HG02642 (cell line): ENCODE measurements around the gene TBX1.

Experiments
- ATAC-seq: cut with Tn5 transposase; IDR thresholded peaks from one replicate; pipeline ENCODE4 v1.9.1; 2021; ENCODE audit warnings: mild to moderate bottlenecking; ENCODE audit not compliant: unreplicated experiment, poor library complexity

Gene TBX1

GRCh38 chr22:19760058-19760950, at the start of gene TBX1:
Gene TBX1, plus strand, starts transcription at chr22:19760778. Its CDS starts 66 bp downstream, at chr22:19760844.
- no peak for ATAC-seq

- no peak for ATAC-seq
These were observed 47.3 kb upstream of the TBX1 start for GRCh38 chr22:19713245-19713644.

DNA sequence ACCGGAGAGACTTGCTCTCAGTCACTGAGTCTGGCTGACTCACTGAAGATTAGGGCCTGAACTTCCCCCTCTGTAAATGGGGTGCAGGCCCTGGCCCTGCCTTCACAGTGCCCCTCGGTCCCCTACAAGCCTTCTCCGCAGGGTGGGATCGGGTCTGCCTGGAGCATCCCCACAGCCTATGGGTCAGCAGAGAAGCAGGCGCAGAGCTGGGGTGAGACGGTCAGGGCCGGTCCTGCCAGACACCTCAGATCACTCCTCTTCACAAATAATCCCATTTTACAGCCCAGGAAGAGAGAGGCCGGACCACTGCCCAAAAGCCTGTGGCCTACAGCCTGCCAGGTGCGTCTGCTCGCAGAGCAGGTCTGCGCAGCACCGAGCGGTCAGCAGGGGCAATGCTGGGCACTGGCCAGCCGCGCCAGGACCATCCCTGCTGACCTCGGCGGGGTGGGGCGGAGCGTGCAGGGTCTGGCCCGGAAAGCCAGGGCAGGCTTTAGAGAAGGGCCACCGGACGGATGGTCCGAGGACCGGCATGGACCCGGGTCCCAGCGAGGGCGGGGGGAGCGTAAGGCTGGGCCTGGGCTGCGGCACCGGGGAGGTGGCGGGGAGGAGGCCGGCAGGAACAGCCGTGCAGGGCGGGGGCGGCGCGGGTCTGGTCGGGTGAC, 46.8 kb upstream of the TBX1 start:
- ATAC-seq = no peak

DNA sequence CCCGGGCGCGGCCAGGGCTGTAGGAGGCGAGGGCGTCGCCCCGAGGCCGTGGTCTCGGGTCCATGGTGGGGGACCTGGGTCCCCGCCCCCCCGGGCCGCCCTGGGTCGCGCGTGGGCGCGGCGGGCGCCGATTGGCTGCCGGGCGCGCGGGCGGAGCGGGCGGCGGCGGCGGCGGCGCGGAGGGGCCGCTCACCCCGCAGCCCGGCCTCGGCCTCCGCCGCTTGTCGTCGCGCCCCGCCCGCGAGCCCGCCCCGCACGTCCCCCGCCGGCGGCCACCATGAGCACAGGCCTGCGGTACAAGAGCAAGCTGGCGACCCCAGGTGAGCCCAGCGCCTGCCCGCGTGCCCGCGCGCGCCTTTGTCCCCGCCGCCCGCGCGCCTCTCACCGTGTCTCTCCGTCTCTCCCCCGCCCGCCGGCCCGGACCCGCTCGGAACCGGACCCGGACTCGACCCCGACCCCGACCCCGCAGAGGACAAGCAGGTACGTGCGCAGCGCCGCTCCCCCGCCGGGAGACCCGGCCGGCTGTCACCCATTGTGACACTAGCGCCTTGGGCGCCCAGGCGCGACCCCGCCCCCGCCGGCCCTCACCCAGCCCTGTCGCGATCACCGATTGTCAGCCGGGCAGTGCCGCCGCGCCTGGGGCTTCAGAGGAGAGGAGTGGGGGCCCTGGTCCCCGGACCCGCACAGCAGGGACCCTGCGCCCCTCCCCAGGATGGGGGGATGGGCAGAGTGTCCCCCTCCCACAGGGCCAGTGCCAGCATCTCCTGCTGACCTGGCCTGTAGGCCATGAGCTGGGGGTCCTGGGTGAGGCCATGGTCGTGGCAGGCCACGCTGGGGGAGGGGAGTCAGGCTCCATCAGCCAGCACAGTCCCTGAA, 46.0 kb upstream of the TBX1 start, which contains the start of gene SEPTIN5:
Gene SEPTIN5, plus strand, starts transcription at position 192 of the 876 bp plus-strand sequence. Its CDS starts 86 bp downstream, at position 278.
- ATAC-seq = no peak

DNA sequence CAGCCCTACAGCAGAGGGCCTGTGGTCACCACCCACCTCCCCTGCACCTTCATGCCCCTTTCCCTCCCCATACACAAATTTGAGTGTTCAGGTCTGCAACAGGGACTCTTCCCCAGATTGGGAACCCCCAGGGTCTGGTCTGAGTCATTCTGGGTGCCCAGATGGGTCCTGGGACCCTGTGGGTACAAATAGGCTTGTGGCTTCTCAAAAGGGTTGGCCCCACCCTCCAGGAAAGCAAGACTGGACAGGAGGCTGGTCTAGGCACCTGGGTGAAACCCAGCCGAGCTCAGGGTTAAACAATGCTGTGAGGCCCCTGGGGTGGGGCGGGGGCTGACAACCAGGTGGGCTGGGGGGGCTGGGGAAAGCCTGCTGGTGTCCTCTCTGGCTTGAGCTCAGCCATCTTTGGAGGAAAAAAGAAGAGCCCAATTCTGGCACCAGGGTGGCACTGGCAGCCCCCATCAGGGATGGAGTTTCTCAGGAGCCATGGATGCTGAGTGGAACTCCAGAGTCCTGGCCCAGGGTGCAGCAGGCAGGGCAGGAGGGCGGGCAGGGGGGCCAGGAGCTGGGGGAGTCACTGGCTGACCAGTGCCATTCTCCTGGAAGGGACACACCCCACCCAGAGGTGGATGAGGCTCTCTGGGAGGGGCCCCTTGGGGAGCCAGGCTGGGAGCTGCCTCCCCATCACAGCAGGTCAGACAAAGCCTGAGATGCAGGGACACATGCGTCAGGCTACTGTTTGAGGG, 45.2 kb upstream of the TBX1 start:
- no peak for ATAC-seq

DNA sequence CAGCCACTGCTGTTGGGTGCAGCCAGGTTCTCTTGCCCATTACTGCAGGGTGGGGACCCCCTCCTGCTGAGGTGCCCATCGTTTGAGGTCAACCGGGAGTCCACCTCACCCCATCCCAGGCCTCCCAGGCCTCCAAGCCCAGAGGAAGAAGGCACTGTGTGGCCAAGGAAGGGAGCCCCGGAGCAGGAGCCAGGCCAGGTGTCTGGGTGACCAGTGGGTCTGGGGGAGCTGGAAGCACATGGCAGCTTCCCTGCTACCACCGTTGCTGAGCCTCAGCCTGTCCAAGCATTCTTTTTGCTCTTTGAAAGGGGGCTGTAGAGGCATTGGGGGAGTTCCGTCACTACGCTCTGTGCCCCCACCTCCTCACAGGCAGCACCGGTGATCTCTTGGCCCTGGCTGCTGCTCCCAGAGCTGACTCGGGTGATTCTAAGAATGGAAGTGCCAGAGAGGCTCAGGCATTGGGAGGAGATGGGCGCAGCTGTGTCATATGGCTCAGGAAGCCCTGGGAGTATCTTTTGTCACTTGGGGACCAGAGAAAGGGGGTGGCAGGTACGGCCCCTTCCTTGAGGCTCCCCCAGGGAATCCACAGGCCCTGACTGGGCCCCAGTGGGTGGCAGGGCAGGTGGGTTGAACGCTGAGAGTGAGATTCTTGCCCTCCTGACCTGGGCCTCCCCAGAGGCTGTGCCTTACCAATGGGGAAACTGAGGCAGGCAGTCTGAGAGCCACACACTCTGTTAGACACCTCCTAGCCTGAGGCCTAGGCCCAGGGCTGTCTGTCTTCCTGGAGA, 44.3 kb upstream of the TBX1 start:
- no peak for ATAC-seq

DNA sequence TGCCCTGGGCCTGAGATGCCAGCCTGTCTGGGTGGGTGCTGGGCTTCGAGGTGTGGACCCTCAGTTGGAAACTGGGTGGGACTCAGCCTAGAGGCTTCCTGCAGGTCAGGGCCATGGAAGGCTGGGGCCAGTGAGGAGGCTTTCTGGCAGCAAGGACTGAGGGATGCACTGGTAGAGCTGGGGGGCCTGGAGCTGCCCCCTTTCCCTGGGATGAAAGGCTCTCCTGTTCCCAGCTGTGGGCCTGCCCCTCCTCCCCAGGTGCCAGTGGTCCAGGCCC, 43.8 kb upstream of the TBX1 start:
- ATAC-seq = no peak

- ATAC-seq = no peak
These were observed 43.4 kb upstream of the TBX1 start for GRCh38 chr22:19717181-19717580.

GRCh38 chr22:19717691-19718455, 42.7 kb upstream of the TBX1 start:
- no peak for ATAC-seq

DNA sequence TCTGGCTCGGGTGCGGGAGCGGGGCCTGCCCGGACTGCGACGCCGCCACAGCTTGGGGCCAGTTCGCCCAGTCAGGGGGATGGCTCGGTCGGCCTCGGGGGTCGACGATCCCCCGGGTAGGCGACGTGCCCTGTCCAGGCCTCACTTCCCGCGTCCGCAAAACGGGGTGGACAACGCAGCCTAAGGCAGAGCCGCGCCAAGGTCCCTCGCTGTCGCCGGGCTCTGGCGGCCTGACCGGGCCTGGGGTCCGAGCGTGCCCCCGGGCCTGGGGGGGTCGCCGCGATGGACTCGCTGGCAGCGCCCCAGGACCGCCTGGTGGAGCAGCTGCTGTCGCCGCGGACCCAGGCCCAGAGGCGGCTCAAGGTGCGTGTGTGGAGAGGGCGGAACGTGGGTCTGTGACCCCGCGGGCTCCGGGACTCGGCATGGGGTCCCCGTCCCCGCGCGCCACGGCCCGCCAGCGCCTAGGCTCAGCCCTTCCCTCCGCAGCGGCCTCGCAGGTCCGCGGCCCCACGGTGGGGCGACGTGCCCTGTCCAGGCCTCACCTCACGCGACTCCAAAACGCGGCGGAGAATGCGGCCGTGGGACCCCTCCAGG, 42.0 kb upstream of the TBX1 start:
- no peak for ATAC-seq

GRCh38 chr22:19719050-19719482, 41.5 kb upstream of the TBX1 start:
- ATAC-seq = no peak

GRCh38 chr22:19719488-19720021, 41.0 kb upstream of the TBX1 start:
- ATAC-seq = no peak

GRCh38 chr22:19720150-19720827, 40.3 kb upstream of the TBX1 start:
- no peak for ATAC-seq

DNA sequence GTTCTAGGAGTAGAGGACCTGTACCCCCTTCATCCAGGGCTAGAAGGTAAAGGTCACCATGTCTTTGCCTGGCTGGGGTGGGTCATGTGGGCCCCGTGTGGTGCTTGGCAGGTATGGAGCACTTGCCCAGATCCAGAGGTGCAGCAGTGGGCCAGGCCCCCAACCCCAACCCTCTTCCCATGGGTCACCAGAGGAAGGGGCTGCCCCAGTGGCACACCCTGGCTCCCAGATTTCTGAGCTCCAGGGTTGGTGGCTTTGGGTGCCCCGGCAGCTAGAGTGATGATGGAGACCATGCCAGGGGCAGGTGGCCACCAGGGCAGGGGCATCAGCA, 39.6 kb upstream of the TBX1 start:
- no peak for ATAC-seq

- ATAC-seq = no peak
These were observed 39.0 kb upstream of the TBX1 start for GRCh38 chr22:19721330-19722177.

- no peak for ATAC-seq
These were observed 38.2 kb upstream of the TBX1 start for GRCh38 chr22:19722178-19722981.
